HEK293 (cell line): ENCODE data around the gene NEURL1.

Source experiments
- CTCF ChIA-PET: fragments of 350-600 bp; formaldehyde crosslinking; extraction: SDS; loops from one replicate; lab custom pipeline; 2021; ENCODE audit warnings: antibody characterized with exemption; lab: Yijun Ruan, JAX
- POLR2A ChIA-PET: fragments of 300-600 bp; formaldehyde crosslinking; extraction: SDS; loops from one replicate; lab custom pipeline; 2020; ENCODE audit warnings: antibody characterized with exemption, inconsistent platforms; lab: Yijun Ruan, JAX
- H3K27ac ChIP-seq: fragments of 200-500 bp; sonication (Bioruptor generic); 2 replicates; pipeline ENCODE4 v1.5.1; 2014; ENCODE audit warnings: low read depth, low read length, control low read depth, inconsistent platforms; ENCODE audit errors: extremely low read depth
- H3K36me3 ChIP-seq, 2 experiments: fragments of 200-500 bp in 1 of 2; sonication (Bioruptor generic) in 1 of 2; 1 replicate in 1 of 2; 2 replicates in 1 of 2; pipeline ENCODE4 v1.5.1; 2014 to 2017; ENCODE audit warnings: inconsistent platforms in 2 of 2, low read length in 2 of 2; ENCODE audit not compliant: control insufficient read depth in 2 of 2, insufficient read depth in 1 of 2
- H3K4me1 ChIP-seq: fragments of 200-500 bp; sonication (Bioruptor generic); 2 replicates; pipeline ENCODE4 v1.5.1; 2014; ENCODE audit warnings: mild to moderate bottlenecking, low read length, inconsistent platforms; ENCODE audit not compliant: control insufficient read depth, insufficient read depth
- H3K4me3 ChIP-seq: 2 replicates; pipeline ENCODE4 v1.5.1; 2011; ENCODE audit warnings: low read depth, mild to moderate bottlenecking, control low read depth, low read length, moderate library complexity
- H3K9me3 ChIP-seq: fragments of 200-500 bp; sonication (Bioruptor generic); 2 replicates; pipeline ENCODE4 v1.5.1; 2014; ENCODE audit warnings: low read depth, low read length, inconsistent platforms; ENCODE audit not compliant: control insufficient read depth, insufficient read depth
- EGR2 ChIP-seq: fragments of 450-650 bp; formaldehyde crosslinking; IDR thresholded peaks from 2 replicates; pipeline ENCODE4 v1.5.1; 2016; ENCODE audit warnings: low read depth, missing biosample characterization, missing genetic modification characterization
- GFI1B ChIP-seq: fragments of 450-650 bp; formaldehyde crosslinking; IDR thresholded peaks from 2 replicates; pipeline ENCODE4 v1.5.1; 2016; ENCODE audit warnings: missing biosample characterization, missing genetic modification characterization
- SP2 ChIP-seq: fragments of 450-650 bp; formaldehyde crosslinking; IDR thresholded peaks from 2 replicates; pipeline ENCODE4 v1.5.1; 2016; ENCODE audit warnings: missing biosample characterization, missing genetic modification characterization
- ZBTB1 ChIP-seq: fragments of 450-650 bp; formaldehyde crosslinking; IDR thresholded peaks from 2 replicates; pipeline ENCODE4 v1.5.1; 2016; ENCODE audit warnings: missing biosample characterization, missing genetic modification characterization
- ZBTB17 ChIP-seq: fragments of 450-650 bp; formaldehyde crosslinking; IDR thresholded peaks from 2 replicates; pipeline ENCODE4 v1.5.1; 2016; ENCODE audit warnings: missing biosample characterization, missing genetic modification characterization
- ZBTB48 ChIP-seq: fragments of 450-650 bp; formaldehyde crosslinking; IDR thresholded peaks from 2 replicates; pipeline ENCODE4 v1.5.1; 2016; ENCODE audit warnings: missing biosample characterization, missing genetic modification characterization
- ZFP41 ChIP-seq: fragments of 450-650 bp; formaldehyde crosslinking; IDR thresholded peaks from 2 replicates; pipeline ENCODE4 v1.5.1; 2016; ENCODE audit warnings: missing biosample characterization, missing genetic modification characterization, borderline replicate concordance
- ZNF114 ChIP-seq: fragments of 450-650 bp; formaldehyde crosslinking; IDR thresholded peaks from 2 replicates; pipeline ENCODE4 v1.5.0; 2017; ENCODE audit warnings: missing biosample characterization, missing genetic modification characterization
- ZNF138 ChIP-seq: fragments of 450-650 bp; formaldehyde crosslinking; IDR thresholded peaks from 2 replicates; pipeline ENCODE4 v1.5.1; 2016; ENCODE audit warnings: missing biosample characterization, missing genetic modification characterization, borderline replicate concordance
- ZNF23 ChIP-seq: fragments of 450-650 bp; formaldehyde crosslinking; IDR thresholded peaks from 2 replicates; pipeline ENCODE4 v1.5.1; 2016; ENCODE audit warnings: missing biosample characterization, missing genetic modification characterization, borderline replicate concordance
- ZNF266 ChIP-seq: fragments of 450-650 bp; formaldehyde crosslinking; IDR thresholded peaks from 2 replicates; pipeline ENCODE4 v1.5.1; 2016; ENCODE audit warnings: missing biosample characterization, missing genetic modification characterization, low read depth
- ZNF366 ChIP-seq: fragments of 450-650 bp; formaldehyde crosslinking; conservative IDR thresholded peaks from 2 replicates; pipeline ENCODE4 v1.5.1; 2016; ENCODE audit warnings: missing biosample characterization, missing genetic modification characterization
- ZNF423 ChIP-seq: fragments of 450-650 bp; formaldehyde crosslinking; IDR thresholded peaks from 2 replicates; pipeline ENCODE4 v1.5.1; 2016; ENCODE audit warnings: missing biosample characterization, missing genetic modification characterization
- ZNF48 ChIP-seq: fragments of 450-650 bp; formaldehyde crosslinking; IDR thresholded peaks from 2 replicates; pipeline ENCODE4 v1.5.1; 2016; ENCODE audit warnings: missing biosample characterization, missing genetic modification characterization
- ZNF510 ChIP-seq: fragments of 450-650 bp; formaldehyde crosslinking; IDR thresholded peaks from 2 replicates; pipeline ENCODE4 v1.5.1; 2018; ENCODE audit warnings: mild to moderate bottlenecking, missing genetic modification characterization, missing biosample characterization; ENCODE audit not compliant: insufficient replicate concordance
- ZNF514 ChIP-seq: fragments of 450-650 bp; formaldehyde crosslinking; IDR thresholded peaks from 2 replicates; pipeline ENCODE4 v1.5.1; 2016; ENCODE audit warnings: missing biosample characterization, missing genetic modification characterization
- ZNF521 ChIP-seq: fragments of 450-650 bp; formaldehyde crosslinking; IDR thresholded peaks from 2 replicates; pipeline ENCODE4 v1.5.1; 2017; ENCODE audit warnings: missing biosample characterization, mild to moderate bottlenecking, missing genetic modification characterization
- ZNF548 ChIP-seq: fragments of 450-650 bp; formaldehyde crosslinking; IDR thresholded peaks from 2 replicates; pipeline ENCODE4 v1.5.1; 2016; ENCODE audit warnings: missing biosample characterization, missing genetic modification characterization
- ZNF654 ChIP-seq: fragments of 450-650 bp; formaldehyde crosslinking; IDR thresholded peaks from 2 replicates; pipeline ENCODE4 v1.5.1; 2016; ENCODE audit warnings: low read depth, missing biosample characterization, missing genetic modification characterization
- ZNF658 ChIP-seq: fragments of 450-650 bp; formaldehyde crosslinking; IDR thresholded peaks from 2 replicates; pipeline ENCODE4; 2016; ENCODE audit warnings: missing biosample characterization, missing genetic modification characterization
- ZNF660 ChIP-seq: fragments of 450-650 bp; IDR thresholded peaks from 2 replicates; pipeline ENCODE4 v1.5.1; 2018; ENCODE audit warnings: missing biosample characterization, mild to moderate bottlenecking, missing genetic modification characterization
- ZNF664 ChIP-seq: fragments of 450-650 bp; formaldehyde crosslinking; IDR thresholded peaks from 2 replicates; pipeline ENCODE4 v1.5.1; 2016; ENCODE audit warnings: missing biosample characterization, missing genetic modification characterization
- ZNF670 ChIP-seq: fragments of 450-650 bp; formaldehyde crosslinking; IDR thresholded peaks from 2 replicates; pipeline ENCODE4 v1.5.1; 2016; ENCODE audit warnings: missing biosample characterization, missing genetic modification characterization, low read depth
- ZSCAN16 ChIP-seq: fragments of 450-650 bp; formaldehyde crosslinking; IDR thresholded peaks from 2 replicates; pipeline ENCODE4 v1.5.1; 2016; ENCODE audit warnings: missing biosample characterization, missing genetic modification characterization
- TF ChIP-seq, protein P1 (sequence below): fragments of 450-650 bp; formaldehyde crosslinking; IDR thresholded peaks from 2 replicates; pipeline ENCODE4 v1.5.1; 2016; ENCODE audit warnings: missing biosample characterization, missing genetic modification characterization
- TF ChIP-seq, protein P2 (sequence below): fragments of 450-650 bp; IDR thresholded peaks from 2 replicates; pipeline ENCODE4 v1.5.1; 2018; ENCODE audit warnings: missing biosample characterization, mild to moderate bottlenecking, missing genetic modification characterization
- TF ChIP-seq, protein P3 (sequence below): fragments of 450-650 bp; formaldehyde crosslinking; IDR thresholded peaks from 2 replicates; pipeline ENCODE4 v1.5.1; 2016; ENCODE audit warnings: missing biosample characterization, missing genetic modification characterization, borderline replicate concordance

Gene NEURL1

DNA sequence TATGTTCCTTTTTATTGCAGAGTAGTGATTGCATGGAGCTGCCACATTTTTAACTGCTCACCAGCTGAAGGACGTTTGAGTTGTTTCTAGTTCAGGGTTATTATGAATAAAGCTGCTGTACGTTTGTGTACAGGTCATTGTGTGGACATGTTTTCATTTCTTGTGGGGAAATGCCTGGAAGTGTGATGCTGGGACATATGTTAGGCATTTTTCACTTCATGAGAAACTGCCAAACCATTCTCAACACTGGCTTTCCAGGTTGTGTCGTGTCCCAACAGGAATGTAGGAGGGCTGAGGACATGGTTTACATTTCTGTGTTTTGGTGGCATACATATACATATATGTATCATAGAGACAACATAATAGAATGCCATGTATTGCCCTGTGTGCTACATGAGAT, 73.0 kb downstream of the NEURL1 start:
- H3K9me3 ChIP-seq: no peaks in the 10 kb centered on the region
- no peak overlapping the region for H3K27ac ChIP-seq
- H3K4me3 ChIP-seq: no peak overlapping the region
- no peaks in the 10 kb centered on the region for H3K36me3 ChIP-seq
- POLR2A ChIA-PET: no interaction called here
- CTCF ChIA-PET: interaction anchor here (0.6 to 3.6 kb wide), 6 partner anchors 15 to 76 kb away, joined by 3 to 41 read pairs (median 4); partner anchors contain the start of gene NEURL1
- no peaks in the 10 kb centered on the region for H3K4me1 ChIP-seq
- TF ChIP-seq ZNF23 (tag by site-specific recombination) (no peak), ZNF654 (tag by site-specific recombination) (no peak), ZNF366 (tag by site-specific recombination) (no peak), ZNF664 (no peak), ZNF658 (tag by site-specific recombination) (no peak), ZNF514 (tag by site-specific recombination) (no peak), ZNF510 (no peak), ZNF521 (tag by site-specific recombination) (no peak), ZNF266 (tag by site-specific recombination) (no peak), GFI1B (no peak)

DNA sequence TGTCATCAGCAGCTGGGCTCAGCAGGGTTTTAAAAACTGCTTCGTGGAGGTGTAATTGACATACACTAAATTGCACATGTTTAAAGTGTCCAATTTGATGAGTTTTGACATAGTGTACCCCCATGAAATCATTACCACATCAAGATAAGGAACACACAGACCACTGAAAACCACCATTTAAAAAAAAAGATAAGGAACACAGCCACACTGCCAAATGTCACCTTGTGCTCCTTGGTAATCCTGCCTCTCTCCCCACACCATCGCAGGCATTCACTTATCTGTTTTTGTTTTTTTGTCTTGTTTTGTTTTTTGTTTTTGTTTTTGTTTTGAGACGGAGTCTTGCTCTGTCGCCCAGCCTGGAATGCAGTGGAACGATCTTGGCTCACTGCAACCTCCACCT, 75.0 kb downstream of the NEURL1 start:
- Histone ChIP-seq H3K36me3 (no peaks in the 10 kb centered on the region), H3K4me1 (no peaks in the 10 kb centered on the region), H3K27ac (no peak overlapping the region), H3K9me3 (no peaks in the 10 kb centered on the region), H3K4me3 (no peak overlapping the region)
- CTCF ChIA-PET: interaction anchor here (0.9 kb wide), 1 partner anchor 9 kb away, joined by 4 read pairs; no protein-coding TSS in a partner anchor
- POLR2A ChIA-PET: no interaction called here
- TF ChIP-seq ZNF548 (tag by site-specific recombination) (no peak), ZNF670 (tag by site-specific recombination) (no peak), EGR2 (no peak), ZNF660 (tag by site-specific recombination) (no peak), ZNF114 (no peak), ZSCAN16 (tag by site-specific recombination) (no peak), ZNF514 (tag by site-specific recombination) (no peak), ZNF423 (no peak), ZFP41 (tag by site-specific recombination) (no peak), SP2 (tag by site-specific recombination) (no peak), ZBTB48 (tag by site-specific recombination) (no peak), ZNF138 (tag by site-specific recombination) (no peak), ZNF48 (tag by site-specific recombination) (no peak), ZBTB17 (tag by site-specific recombination) (no peak), ZBTB1 (no peak)
- TF ChIP-seq, protein P1, sequence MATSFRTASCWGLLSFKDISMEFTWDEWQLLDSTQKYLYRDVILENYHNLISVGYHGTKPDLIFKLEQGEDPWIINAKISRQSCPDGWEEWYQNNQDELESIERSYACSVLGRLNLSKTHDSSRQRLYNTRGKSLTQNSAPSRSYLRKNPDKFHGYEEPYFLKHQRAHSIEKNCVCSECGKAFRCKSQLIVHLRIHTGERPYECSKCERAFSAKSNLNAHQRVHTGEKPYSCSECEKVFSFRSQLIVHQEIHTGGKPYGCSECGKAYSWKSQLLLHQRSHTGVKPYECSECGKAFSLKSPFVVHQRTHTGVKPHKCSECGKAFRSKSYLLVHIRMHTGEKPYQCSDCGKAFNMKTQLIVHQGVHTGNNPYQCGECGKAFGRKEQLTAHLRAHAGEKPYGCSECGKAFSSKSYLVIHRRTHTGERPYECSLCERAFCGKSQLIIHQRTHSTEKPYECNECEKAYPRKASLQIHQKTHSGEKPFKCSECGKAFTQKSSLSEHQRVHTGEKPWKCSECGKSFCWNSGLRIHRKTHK (tag by site-specific recombination): no peak
- TF ChIP-seq, protein P2, sequence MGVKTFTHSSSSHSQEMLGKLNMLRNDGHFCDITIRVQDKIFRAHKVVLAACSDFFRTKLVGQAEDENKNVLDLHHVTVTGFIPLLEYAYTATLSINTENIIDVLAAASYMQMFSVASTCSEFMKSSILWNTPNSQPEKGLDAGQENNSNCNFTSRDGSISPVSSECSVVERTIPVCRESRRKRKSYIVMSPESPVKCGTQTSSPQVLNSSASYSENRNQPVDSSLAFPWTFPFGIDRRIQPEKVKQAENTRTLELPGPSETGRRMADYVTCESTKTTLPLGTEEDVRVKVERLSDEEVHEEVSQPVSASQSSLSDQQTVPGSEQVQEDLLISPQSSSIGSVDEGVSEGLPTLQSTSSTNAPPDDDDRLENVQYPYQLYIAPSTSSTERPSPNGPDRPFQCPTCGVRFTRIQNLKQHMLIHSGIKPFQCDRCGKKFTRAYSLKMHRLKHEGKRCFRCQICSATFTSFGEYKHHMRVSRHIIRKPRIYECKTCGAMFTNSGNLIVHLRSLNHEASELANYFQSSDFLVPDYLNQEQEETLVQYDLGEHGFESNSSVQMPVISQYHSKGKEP (tag by site-specific recombination): no peak
- TF ChIP-seq, protein P3, sequence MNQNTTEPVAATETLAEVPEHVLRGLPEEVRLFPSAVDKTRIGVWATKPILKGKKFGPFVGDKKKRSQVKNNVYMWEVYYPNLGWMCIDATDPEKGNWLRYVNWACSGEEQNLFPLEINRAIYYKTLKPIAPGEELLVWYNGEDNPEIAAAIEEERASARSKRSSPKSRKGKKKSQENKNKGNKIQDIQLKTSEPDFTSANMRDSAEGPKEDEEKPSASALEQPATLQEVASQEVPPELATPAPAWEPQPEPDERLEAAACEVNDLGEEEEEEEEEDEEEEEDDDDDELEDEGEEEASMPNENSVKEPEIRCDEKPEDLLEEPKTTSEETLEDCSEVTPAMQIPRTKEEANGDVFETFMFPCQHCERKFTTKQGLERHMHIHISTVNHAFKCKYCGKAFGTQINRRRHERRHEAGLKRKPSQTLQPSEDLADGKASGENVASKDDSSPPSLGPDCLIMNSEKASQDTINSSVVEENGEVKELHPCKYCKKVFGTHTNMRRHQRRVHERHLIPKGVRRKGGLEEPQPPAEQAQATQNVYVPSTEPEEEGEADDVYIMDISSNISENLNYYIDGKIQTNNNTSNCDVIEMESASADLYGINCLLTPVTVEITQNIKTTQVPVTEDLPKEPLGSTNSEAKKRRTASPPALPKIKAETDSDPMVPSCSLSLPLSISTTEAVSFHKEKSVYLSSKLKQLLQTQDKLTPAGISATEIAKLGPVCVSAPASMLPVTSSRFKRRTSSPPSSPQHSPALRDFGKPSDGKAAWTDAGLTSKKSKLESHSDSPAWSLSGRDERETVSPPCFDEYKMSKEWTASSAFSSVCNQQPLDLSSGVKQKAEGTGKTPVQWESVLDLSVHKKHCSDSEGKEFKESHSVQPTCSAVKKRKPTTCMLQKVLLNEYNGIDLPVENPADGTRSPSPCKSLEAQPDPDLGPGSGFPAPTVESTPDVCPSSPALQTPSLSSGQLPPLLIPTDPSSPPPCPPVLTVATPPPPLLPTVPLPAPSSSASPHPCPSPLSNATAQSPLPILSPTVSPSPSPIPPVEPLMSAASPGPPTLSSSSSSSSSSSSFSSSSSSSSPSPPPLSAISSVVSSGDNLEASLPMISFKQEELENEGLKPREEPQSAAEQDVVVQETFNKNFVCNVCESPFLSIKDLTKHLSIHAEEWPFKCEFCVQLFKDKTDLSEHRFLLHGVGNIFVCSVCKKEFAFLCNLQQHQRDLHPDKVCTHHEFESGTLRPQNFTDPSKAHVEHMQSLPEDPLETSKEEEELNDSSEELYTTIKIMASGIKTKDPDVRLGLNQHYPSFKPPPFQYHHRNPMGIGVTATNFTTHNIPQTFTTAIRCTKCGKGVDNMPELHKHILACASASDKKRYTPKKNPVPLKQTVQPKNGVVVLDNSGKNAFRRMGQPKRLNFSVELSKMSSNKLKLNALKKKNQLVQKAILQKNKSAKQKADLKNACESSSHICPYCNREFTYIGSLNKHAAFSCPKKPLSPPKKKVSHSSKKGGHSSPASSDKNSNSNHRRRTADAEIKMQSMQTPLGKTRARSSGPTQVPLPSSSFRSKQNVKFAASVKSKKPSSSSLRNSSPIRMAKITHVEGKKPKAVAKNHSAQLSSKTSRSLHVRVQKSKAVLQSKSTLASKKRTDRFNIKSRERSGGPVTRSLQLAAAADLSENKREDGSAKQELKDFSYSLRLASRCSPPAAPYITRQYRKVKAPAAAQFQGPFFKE (tag by site-specific recombination): no peak
